Tibial nerve (tissue), 4 donors: ENCODE data around the gene SH3RF3. TPM values are rescaled to one million over a fixed set of nuclear protein-coding genes. Genes with fewer than 3 reads are reported as not detected.

ENCODE experiments used
- DNase-seq, 2 donors: peaks; one replicate each; pipeline ENCODE4 v3.0.0-alpha.2; 2019; ENCODE audit warnings: low spot score in 2 of 2
- H3K27ac ChIP-seq, 4 donors: fragments of 200-600 bp; sonication (generic) in 3 of 4; one replicate each; pipeline ENCODE4 v1.5.1; 2017 to 2019; ENCODE audit warnings: mild to moderate bottlenecking in 1 of 4
- H3K27me3 ChIP-seq, 2 donors: fragments of 200-600 bp; sonication (generic) in 1 of 2; one replicate each; pipeline versions ENCODE4 v1.5.1 to v1.6.0; 2017 to 2019
- H3K36me3 ChIP-seq, 3 donors: fragments of 200-600 bp; sonication (generic); one replicate each; pipeline ENCODE4 v1.5.1; 2018 to 2019
- H3K4me1 ChIP-seq, 4 donors: fragments of 200-600 bp; sonication (generic) in 3 of 4; one replicate each; pipeline ENCODE4 v1.5.1; 2017 to 2019
- H3K4me3 ChIP-seq, 4 donors: fragments of 200-600 bp; sonication (generic) in 3 of 4; one replicate each; pipeline ENCODE4 v1.5.1; 2017 to 2019; ENCODE audit warnings: mild to moderate bottlenecking in 1 of 4, moderate library complexity in 1 of 4
- H3K9me3 ChIP-seq, 4 donors: fragments of 200-600 bp; sonication (generic) in 3 of 4; one replicate each; pipeline ENCODE4 v1.5.1; 2017 to 2019
- EP300 ChIP-seq, 2 donors: sonication (generic); formaldehyde crosslinking; IDR thresholded peaks; one replicate each; pipeline ENCODE4 v1.6.1; 2017; ENCODE audit warnings: antibody characterized with exemption in 2 of 2, mild to moderate bottlenecking in 1 of 2
- POLR2A ChIP-seq, 2 donors: fragments of 450-650 bp; IDR thresholded peaks; one replicate each; pipeline ENCODE4 v1.6.1; 2017; ENCODE audit warnings: antibody characterized with exemption in 2 of 2, mild to moderate bottlenecking in 2 of 2, moderate library complexity in 2 of 2
- WGBS, 2 donors: methylation state at CpG; one replicate each; pipeline ENCODE4 v1.1.5; 2018; 5-methylcytosine and 5-hydroxymethylcytosine counted together
- total RNA-seq, 4 donors: library from RNA; depleted of rRNA; stranded (reverse); fragments of >200 nt; gene quantifications; one replicate each; pipeline ENCODE4 v1.1.0, GENCODE V29; 2016
- TF ChIP-seq, protein P1 (sequence below), 5 experiments: fragments of 200-600 bp in 3 of 5; fragments of 450-650 bp in 2 of 5; sonication (generic) in 3 of 5; IDR thresholded peaks; one replicate each; pipeline ENCODE4 v1.5.1; 2016 to 2019; ENCODE audit warnings: antibody characterized with exemption in 5 of 5, mild to moderate bottlenecking in 3 of 5, moderate library complexity in 2 of 5

The SH3RF3 gene
- total RNA-seq, 4 donors from 2014 or later, result 6.9 to 18.0 (median 11.4) TPM

DNA sequence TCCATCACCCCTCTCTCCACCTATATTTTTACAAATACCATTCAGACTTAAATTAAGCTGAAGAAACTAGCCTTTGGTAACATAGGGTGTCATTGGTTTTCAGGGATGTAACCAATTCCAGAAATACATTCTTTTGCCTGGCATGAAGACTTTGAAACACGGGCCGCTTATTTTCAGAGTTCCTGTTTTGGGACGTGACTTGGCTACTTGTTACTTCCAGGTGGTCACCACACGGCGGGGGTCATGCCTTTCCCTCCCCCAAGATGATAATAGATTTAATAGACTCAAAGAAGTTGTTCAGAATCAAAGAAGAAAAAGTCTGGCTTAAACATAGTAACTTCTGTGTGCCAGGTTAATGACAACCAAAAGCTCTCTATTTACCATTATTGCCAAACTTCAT lies 374.2 kb downstream of the SH3RF3 start:
- Histone ChIP-seq H3K27ac (no peak overlapping the region), H3K4me1 (no peaks in the 10 kb centered on the region), H3K9me3 (peaks cover 0 to 9% (median 0%) of the 10 kb centered on the region in 4 donors), H3K36me3 (peaks cover 0 to 13% (median 0%) of the 10 kb centered on the region in 3 donors), H3K4me3 (no peak overlapping the region), H3K27me3 (no peaks in the 10 kb centered on the region)
- WGBS, 2 donors, result 73 to 81% methylated on average over 5 of the region's 5 CpGs
- TF ChIP-seq EP300 (IDR thresholded peaks at IDR 0.05) (no peak), POLR2A (IDR thresholded peaks at IDR 0.05) (no peak)
- TF ChIP-seq, protein P1, sequence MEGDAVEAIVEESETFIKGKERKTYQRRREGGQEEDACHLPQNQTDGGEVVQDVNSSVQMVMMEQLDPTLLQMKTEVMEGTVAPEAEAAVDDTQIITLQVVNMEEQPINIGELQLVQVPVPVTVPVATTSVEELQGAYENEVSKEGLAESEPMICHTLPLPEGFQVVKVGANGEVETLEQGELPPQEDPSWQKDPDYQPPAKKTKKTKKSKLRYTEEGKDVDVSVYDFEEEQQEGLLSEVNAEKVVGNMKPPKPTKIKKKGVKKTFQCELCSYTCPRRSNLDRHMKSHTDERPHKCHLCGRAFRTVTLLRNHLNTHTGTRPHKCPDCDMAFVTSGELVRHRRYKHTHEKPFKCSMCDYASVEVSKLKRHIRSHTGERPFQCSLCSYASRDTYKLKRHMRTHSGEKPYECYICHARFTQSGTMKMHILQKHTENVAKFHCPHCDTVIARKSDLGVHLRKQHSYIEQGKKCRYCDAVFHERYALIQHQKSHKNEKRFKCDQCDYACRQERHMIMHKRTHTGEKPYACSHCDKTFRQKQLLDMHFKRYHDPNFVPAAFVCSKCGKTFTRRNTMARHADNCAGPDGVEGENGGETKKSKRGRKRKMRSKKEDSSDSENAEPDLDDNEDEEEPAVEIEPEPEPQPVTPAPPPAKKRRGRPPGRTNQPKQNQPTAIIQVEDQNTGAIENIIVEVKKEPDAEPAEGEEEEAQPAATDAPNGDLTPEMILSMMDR (IDR thresholded peaks at IDR 0.05), result no peak
- no peak for DNase-seq

DNA sequence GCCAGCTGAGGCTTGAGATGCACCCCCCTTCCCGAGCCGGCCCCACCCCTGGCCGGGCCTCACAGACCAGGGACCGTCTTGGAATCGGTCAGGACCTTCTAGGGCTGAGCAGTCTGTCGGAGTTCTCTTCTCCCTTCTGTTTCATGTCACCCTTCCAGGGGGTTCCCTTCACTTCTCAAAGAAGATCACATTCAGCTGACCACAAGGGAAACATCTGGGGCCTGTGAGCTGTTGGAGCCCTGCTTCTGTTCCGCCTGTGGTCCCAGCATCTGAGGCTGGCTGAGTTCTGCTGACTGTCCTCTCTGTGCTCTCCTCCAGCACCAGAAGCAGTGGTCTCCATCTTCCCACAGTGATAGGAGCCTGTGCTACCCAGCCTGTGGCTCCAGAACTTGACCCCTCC lies 378.2 kb downstream of the SH3RF3 start:
- no peaks in the 10 kb centered on the region for H3K27me3 ChIP-seq
- H3K36me3 ChIP-seq, result peaks cover 0 to 5% (median 0%) of the 10 kb centered on the region in 3 donors
- DNase-seq, result no peak
- no peak overlapping the region for H3K27ac ChIP-seq
- H3K9me3 ChIP-seq, result peaks cover 0 to 9% (median 0%) of the 10 kb centered on the region in 4 donors
- 76 to 90% methylated on average over 7 of the region's 7 CpGs for WGBS, 2 donors
- peaks cover 0 to 6% (median 0%) of the 10 kb centered on the region in 4 donors for H3K4me1 ChIP-seq
- no peak overlapping the region for H3K4me3 ChIP-seq
- TF ChIP-seq, protein P1 (IDR thresholded peaks at IDR 0.05), result no peak
- TF ChIP-seq EP300 (IDR thresholded peaks at IDR 0.05) (no peak), POLR2A (IDR thresholded peaks at IDR 0.05) (no peak)

DNA sequence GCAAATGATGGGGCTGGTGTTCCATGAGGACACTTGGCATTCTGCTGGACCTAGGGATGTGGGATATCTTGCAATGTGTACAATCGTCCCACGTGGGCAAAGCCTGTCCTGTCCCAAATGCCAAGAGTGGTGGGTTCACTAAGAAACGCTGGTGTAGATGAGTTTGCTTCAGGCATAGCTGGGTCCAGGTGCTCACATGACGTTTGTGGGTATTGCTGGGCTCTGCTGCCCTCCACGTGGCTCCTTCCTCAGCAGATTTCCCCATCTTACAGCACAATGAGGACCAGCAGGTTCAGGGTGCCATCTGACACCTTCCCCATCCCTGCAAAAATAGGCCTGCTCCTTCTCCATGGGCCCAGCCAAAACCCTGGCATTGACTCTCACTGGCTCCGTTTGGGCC lies 378.8 kb downstream of the SH3RF3 start:
- WGBS, 2 donors, result 72 to 80% methylated on average over 6 of the region's 6 CpGs
- no peak for DNase-seq
- Histone ChIP-seq H3K4me1 (peaks cover 0 to 6% (median 0%) of the 10 kb centered on the region in 4 donors), H3K9me3 (peaks cover 0 to 9% (median 0%) of the 10 kb centered on the region in 4 donors), H3K27ac (no peak overlapping the region), H3K27me3 (no peaks in the 10 kb centered on the region), H3K36me3 (peaks cover 0 to 5% (median 0%) of the 10 kb centered on the region in 3 donors), H3K4me3 (no peak overlapping the region)
- TF ChIP-seq, protein P1 (IDR thresholded peaks at IDR 0.05), result no peak
- TF ChIP-seq POLR2A (IDR thresholded peaks at IDR 0.05) (no peak), EP300 (IDR thresholded peaks at IDR 0.05) (no peak)

DNA sequence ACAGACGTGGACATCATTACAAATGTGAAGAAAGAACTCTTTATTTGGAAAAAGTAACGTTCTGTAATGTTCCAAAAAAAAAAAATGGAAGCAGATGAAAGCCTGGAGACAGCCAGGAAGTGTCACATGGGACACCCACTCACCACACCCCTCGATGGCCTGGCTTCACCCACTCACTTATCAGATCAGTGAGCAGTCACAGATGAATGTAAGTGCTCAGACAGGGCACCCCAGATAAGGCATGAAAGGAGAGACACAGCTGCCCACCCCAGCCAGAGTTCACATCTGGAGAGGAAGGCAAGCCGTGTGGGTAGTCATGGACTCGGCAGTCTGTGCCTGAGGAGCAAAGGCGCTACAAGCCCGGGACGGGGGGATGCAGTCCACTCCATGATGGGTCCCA lies 379.6 kb downstream of the SH3RF3 start:
- WGBS, 2 donors, result 43 to 61% methylated on average over 8 of the region's 8 CpGs
- TF ChIP-seq, protein P1 (IDR thresholded peaks at IDR 0.05), result no peak
- TF ChIP-seq POLR2A (IDR thresholded peaks at IDR 0.05) (no peak), EP300 (IDR thresholded peaks at IDR 0.05) (no peak)
- H3K27me3 ChIP-seq, result no peaks in the 10 kb centered on the region

DNA sequence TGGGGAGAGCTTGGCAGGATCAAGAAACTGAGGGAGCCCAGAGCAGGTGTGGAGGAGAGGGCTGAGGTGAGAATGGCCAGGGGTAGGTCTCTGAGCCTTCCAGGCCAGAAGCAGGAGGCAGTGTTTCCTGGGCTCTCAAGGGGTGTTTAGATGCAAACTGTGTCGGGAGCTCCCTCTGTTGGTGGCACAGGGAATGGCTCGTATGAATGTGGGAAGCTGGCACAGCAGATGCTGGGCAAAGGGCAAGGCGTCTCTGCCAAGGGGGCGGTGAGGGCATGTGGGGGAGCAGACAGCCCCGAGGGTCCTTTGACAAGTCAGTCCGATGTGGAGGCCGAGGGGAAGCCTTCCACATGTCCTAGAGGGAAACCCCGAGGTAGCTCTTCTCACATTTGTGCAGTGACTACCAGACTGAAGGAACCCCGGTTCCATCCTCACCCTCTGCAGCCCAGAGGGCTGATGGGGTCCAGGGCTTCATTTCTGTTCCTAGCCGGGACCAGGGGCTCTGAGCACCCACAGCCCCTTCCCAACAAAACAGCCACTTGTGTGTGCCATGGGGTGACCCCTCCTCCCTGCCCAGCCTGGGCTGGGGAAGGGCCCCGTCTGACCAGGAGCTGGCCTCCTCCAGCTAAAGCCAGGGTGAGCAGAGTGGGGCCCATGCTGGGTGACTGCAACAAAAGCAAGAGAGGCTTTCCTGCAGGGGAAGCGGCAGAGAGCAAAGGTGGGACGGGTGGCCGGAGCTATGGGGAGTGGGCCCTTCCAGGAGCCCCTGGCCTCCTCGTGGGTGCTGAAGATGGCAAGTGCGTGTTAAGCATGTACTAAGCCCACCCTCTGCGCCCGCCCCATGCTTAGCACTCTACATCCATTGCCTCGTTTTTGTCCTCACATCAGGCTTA lies 381.4 kb downstream of the SH3RF3 start:
- WGBS, 2 donors, result 53% methylated on average over 18 to 19 of the region's 19 CpGs
- Histone ChIP-seq H3K36me3 (no peaks in the 10 kb centered on the region), H3K27ac (no peak overlapping the region), H3K4me1 (peaks cover 0 to 21% (median 5%) of the 10 kb centered on the region in 4 donors), H3K4me3 (no peak overlapping the region), H3K9me3 (peaks cover 0 to 9% (median 0%) of the 10 kb centered on the region in 4 donors), H3K27me3 (no peaks in the 10 kb centered on the region)
- DNase-seq, result peak; percentile 79 to 93
- TF ChIP-seq, protein P1 (IDR thresholded peaks at IDR 0.05), result peak; percentile 87 to 92 (median 90)
- TF ChIP-seq POLR2A (IDR thresholded peaks at IDR 0.05), result no peak
- peak in 1 of 2 donors; percentile 23 for TF ChIP-seq EP300 (IDR thresholded peaks at IDR 0.05)

More for the DNA sequence above, 379.6 kb downstream of the SH3RF3 start:
- peaks cover 0 to 9% (median 0%) of the 10 kb centered on the region in 4 donors for H3K9me3 ChIP-seq
- peaks cover 0 to 8% (median 0%) of the 10 kb centered on the region in 4 donors for H3K4me1 ChIP-seq
- peaks cover 0 to 4% (median 0%) of the 10 kb centered on the region in 3 donors for H3K36me3 ChIP-seq
- no peak overlapping the region for H3K27ac ChIP-seq
- H3K4me3 ChIP-seq, result no peak overlapping the region
- no peak for DNase-seq
